ENCODE measurements around the gene POU2AF2. TPM values are rescaled to one million over a fixed set of nuclear protein-coding genes. Genes with fewer than 3 reads are reported as not detected.

The POU2AF2 gene
- total and polyA plus RNA-seq, 2 donors from 2014 or later: not detected

DNA sequence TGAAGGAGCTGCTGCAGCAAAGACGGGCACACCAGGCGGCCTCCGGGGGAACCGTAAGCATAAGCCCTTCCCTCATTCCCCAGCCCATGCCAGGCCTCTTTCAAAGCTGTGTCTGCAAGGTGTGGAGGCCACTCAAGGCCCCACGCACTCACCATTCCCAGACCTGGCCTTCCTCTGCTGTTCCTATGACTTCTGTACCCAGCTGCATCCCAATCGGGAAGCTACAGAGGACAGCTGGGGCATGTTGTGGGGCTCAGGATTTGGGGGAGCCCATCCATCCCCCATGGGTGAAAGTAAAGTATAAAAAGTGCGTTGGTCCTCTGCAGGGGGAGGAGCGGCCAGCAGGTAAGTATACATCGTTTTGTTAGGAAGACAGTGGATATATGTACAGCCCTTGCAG is 55.0 kb downstream of the POU2AF2 start:
- Histone ChIP-seq H3K4me3 (ENCODE audit: low read length in 3 of 3) (no peak overlapping the region), H3K4me1 (ENCODE audit: control insufficient read depth in 2 of 3, insufficient read depth in 2 of 3, low read depth in 1 of 3, low read length in 3 of 3) (peaks cover 0 to 2% (median 0%) of the 10 kb centered on the region in 3 donors), H3K36me3 (ENCODE audit: control insufficient read depth in 2 of 3, insufficient read depth in 3 of 3, low read length in 3 of 3) (no peaks in the 10 kb centered on the region), H3K27ac (ENCODE audit: low read depth in 2 of 2, low read length in 2 of 2) (peak overlapping the region in 1 of 2 donors; percentile 92), H3K27me3 (ENCODE audit: control insufficient read depth, insufficient read depth, low read length) (no peaks in the 10 kb centered on the region), H3K9ac (ENCODE audit: low read length in 3 of 3) (peak overlapping the region in 1 of 3 donors; percentile 55), H3K9me3 (ENCODE audit: control insufficient read depth in 2 of 3, insufficient read depth in 1 of 3, low read length in 3 of 3) (no peaks in the 10 kb centered on the region)
- intact Hi-C loops (cut with DNase I): loop anchor here (10.0 kb wide), 1 partner anchor 1166 kb away; no protein-coding TSS in a partner anchor
- FAIRE-seq (no peak), DNase-seq (peak in 1 of 5 donors; percentile 38)
- no peak for TF ChIP-seq CTCF (IDR thresholded peaks at IDR 0.05; ENCODE audit: borderline replicate concordance, extremely low read depth, insufficient read depth)

GRCh38 chr11:111301004-111301841 is 55.7 kb downstream of the POU2AF2 start:
- no peak overlapping the region for H3K27ac ChIP-seq (ENCODE audit: low read depth in 2 of 2, low read length in 2 of 2)
- H3K4me3 ChIP-seq (ENCODE audit: low read length in 3 of 3): no peak overlapping the region
- H3K27me3 ChIP-seq (ENCODE audit: control insufficient read depth, insufficient read depth, low read length): no peaks in the 10 kb centered on the region
- intact Hi-C loops (cut with DNase I): loop anchor here (10.0 kb wide), 1 partner anchor 1166 kb away; no protein-coding TSS in a partner anchor
- no peak for DNase-seq
- FAIRE-seq: no peak
- peaks cover 0 to 2% (median 0%) of the 10 kb centered on the region in 3 donors for H3K4me1 ChIP-seq (ENCODE audit: control insufficient read depth in 2 of 3, insufficient read depth in 2 of 3, low read depth in 1 of 3, low read length in 3 of 3)
- no peaks in the 10 kb centered on the region for H3K9me3 ChIP-seq (ENCODE audit: control insufficient read depth in 2 of 3, insufficient read depth in 1 of 3, low read length in 3 of 3)
- H3K9ac ChIP-seq (ENCODE audit: low read length in 3 of 3): no peak overlapping the region
- H3K36me3 ChIP-seq (ENCODE audit: control insufficient read depth in 2 of 3, insufficient read depth in 3 of 3, low read length in 3 of 3): no peaks in the 10 kb centered on the region
- TF ChIP-seq CTCF (IDR thresholded peaks at IDR 0.05; ENCODE audit: borderline replicate concordance, extremely low read depth, insufficient read depth): no peak

- H3K9me3 ChIP-seq (ENCODE audit: control insufficient read depth in 2 of 3, insufficient read depth in 1 of 3, low read length in 3 of 3): no peaks in the 10 kb centered on the region
- DNase-seq (no peak), FAIRE-seq (no peak)
- H3K36me3 ChIP-seq (ENCODE audit: control insufficient read depth in 2 of 3, insufficient read depth in 3 of 3, low read length in 3 of 3): no peaks in the 10 kb centered on the region
- no peak overlapping the region for H3K27ac ChIP-seq (ENCODE audit: low read depth in 2 of 2, low read length in 2 of 2)
- no peaks in the 10 kb centered on the region for H3K27me3 ChIP-seq (ENCODE audit: control insufficient read depth, insufficient read depth, low read length)
- H3K4me3 ChIP-seq (ENCODE audit: low read length in 3 of 3): no peak overlapping the region
- intact Hi-C loops (cut with DNase I): loop anchor here (10.0 kb wide), 1 partner anchor 1167 kb away; no protein-coding TSS in a partner anchor
- H3K4me1 ChIP-seq (ENCODE audit: control insufficient read depth in 2 of 3, insufficient read depth in 2 of 3, low read depth in 1 of 3, low read length in 3 of 3): peaks cover 0 to 2% (median 0%) of the 10 kb centered on the region in 3 donors
- no peak overlapping the region for H3K9ac ChIP-seq (ENCODE audit: low read length in 3 of 3)
- no peak for TF ChIP-seq CTCF (IDR thresholded peaks at IDR 0.05; ENCODE audit: borderline replicate concordance, extremely low read depth, insufficient read depth)
Observed at GRCh38 chr11:111301842-111302118, 56.3 kb downstream of the POU2AF2 start.
